ENCODE results near the gene MSLN. TPM values are rescaled to one million over a fixed set of nuclear protein-coding genes. Genes with fewer than 3 reads are reported as not detected.
A peak's percentile ranks its signal among the peaks of the same experiment; 100 is the strongest.

MSLN gene
- total and polyA plus RNA-seq, 2 of the 8 experiments (the other 6 are each of a cell fraction or from before 2014, with no cell fraction given): 0.28 to 0.50 TPM

GRCh38 chr16:778909-779527 lies 18.5 kb downstream of the MSLN start:
- peaks cover 0 to 6% of the 10 kb centered on the region in 2 experiments for H4K20me1 ChIP-seq (replicated peaks in 1 of 2; ENCODE audit: control insufficient read depth in 1 of 2, insufficient read depth in 2 of 2, low read length in 2 of 2)
- H4K5ac ChIP-seq (ENCODE audit: insufficient read length, low read depth, low read length): no peak overlapping the region
- POLR2A ChIA-PET (ENCODE audit: partially characterized antibody): interaction anchor here (0.8 kb wide), 1 partner anchor 18 kb away, joined by 3 read pairs; the partner anchor contains the start of gene MSLN
- H3K4me2 ChIP-seq (ENCODE audit: insufficient read depth in 1 of 2, low read depth in 2 of 2, low read length in 2 of 2): no peak overlapping the region
- no peaks in the 10 kb centered on the region; the same call in 1 of the 2 replicates for H3K23me2 ChIP-seq (ENCODE audit: low read depth, low read length)
- H3K23ac ChIP-seq (ENCODE audit: insufficient read length): no peak overlapping the region
- H4K91ac ChIP-seq (replicated peaks; ENCODE audit: insufficient read length, low read length): no peak overlapping the region
- no peak overlapping the region for H2BK120ac ChIP-seq (replicated peaks; ENCODE audit: low read depth, low read length)
- H2BK20ac ChIP-seq (ENCODE audit: low read length): no peak overlapping the region
- no peak overlapping the region for H3K4me3 ChIP-seq (ENCODE audit: extremely low read depth in 1 of 4, insufficient read depth in 2 of 4, low read depth in 3 of 4, low read length in 4 of 4)
- H3K18ac ChIP-seq (ENCODE audit: extremely low read depth, low read length): no peak overlapping the region
- no peak overlapping the region for H3K14ac ChIP-seq (ENCODE audit: insufficient read length)
- no peak overlapping the region for H2BK12ac ChIP-seq (ENCODE audit: low read depth, low read length)
- H2AK5ac ChIP-seq (ENCODE audit: low read depth, low read length): no peak overlapping the region
- no peaks in the 10 kb centered on the region for H3K36me3 ChIP-seq (ENCODE audit: control insufficient read depth in 2 of 4, insufficient read depth in 4 of 4, low read length in 3 of 4)
- H2BK5ac ChIP-seq (ENCODE audit: low read depth, low read length): no peak overlapping the region
- H3K56ac ChIP-seq (replicated peaks; ENCODE audit: insufficient read length, low read depth, low read length): no peak overlapping the region
- H2BK15ac ChIP-seq (ENCODE audit: low read length): no peak overlapping the region
- CTCF ChIA-PET (ENCODE audit: partially characterized antibody): interaction anchor here (1.0 to 13.7 kb wide), 4 partner anchors 28 to 276 kb away, joined by 3 to 424 read pairs (median 116); partner anchors contain the start of genes ANTKMT, CCDC78, CIAO3 and HAGHL
- no peak overlapping the region for H3K27ac ChIP-seq (ENCODE audit: low read depth, low read length)
- no peak overlapping the region for H3K4ac ChIP-seq (replicated peaks; ENCODE audit: insufficient read length, low read depth, low read length)
- peaks cover 0 to 3% (median under 1%) of the 10 kb centered on the region in 4 experiments; a peak in 3 of 7 replicates for H3K27me3 ChIP-seq (replicated peaks in 1 of 4; ENCODE audit: control insufficient read depth in 3 of 4, extremely low read depth in 1 of 4, insufficient read depth in 3 of 4, low read length in 3 of 4)
- 83 to 98% methylated on average over 2 to 6 of the region's 6 CpGs for WGBS, 2 experiments (ENCODE audit: extremely low coverage in 1 of 2, insufficient coverage in 1 of 2, insufficient read length in 1 of 2, insufficient replicate concordance in 2 of 2, low coverage in 1 of 2, low lambda C conversion rate in 2 of 2, missing lambda C conversion rate in 1 of 2)
- no peaks in the 10 kb centered on the region for H3K4me1 ChIP-seq (replicated peaks in 1 of 4; ENCODE audit: control insufficient read depth in 3 of 4, insufficient read depth in 4 of 4, low read length in 3 of 4)
- H3K9me3 ChIP-seq (ENCODE audit: insufficient read depth in 2 of 2, low read depth in 1 of 2, low read length in 1 of 2): no peaks in the 10 kb centered on the region
- H3K79me2 ChIP-seq (ENCODE audit: control insufficient read depth in 1 of 2, insufficient read depth in 2 of 2, low read length in 2 of 2): no peaks in the 10 kb centered on the region
- no peak overlapping the region for H2AFZ ChIP-seq (ENCODE audit: low read length)
- H3K79me1 ChIP-seq (ENCODE audit: low read depth, low read length): no peaks in the 10 kb centered on the region
- DNase-seq (ENCODE audit: low read depth in 1 of 2, low spot score in 2 of 2) (no peak), FAIRE-seq (no peak)
- no peak overlapping the region for H3K9ac ChIP-seq (replicated peaks in 1 of 4; ENCODE audit: extremely low read depth in 1 of 4, low read depth in 3 of 4, low read length in 3 of 4)
- 0 out of 2 replicates have a peak overlapping the region, but pooled peaks have one; percentile 68 for H4K8ac ChIP-seq (ENCODE audit: extremely low read depth, insufficient read depth, low read length)
- TF ChIP-seq TCF12 (IDR thresholded peaks at IDR 0.05; ENCODE audit: low read depth, low read length): no peak
- TF ChIP-seq RNF2 (IDR thresholded peaks at IDR 0.05; ENCODE audit: borderline replicate concordance, low read depth, low read length, missing control alignments, poor library complexity, severe bottlenecking): no peak
